ENCODE measurements around the gene ALX1.
"Not testable (repeated sequence)": the region's sequence is repeated elsewhere in the genome, so short reads cannot be mapped to it uniquely, and the experiment has no call there.

Gene ALX1

GRCh38 chr12:85299053-85299452 lies 19.0 kb downstream of the ALX1 start:
- Histone ChIP-seq H3K4me1 (ENCODE audit: control insufficient read depth in 2 of 2, insufficient read depth in 2 of 2, low read length in 2 of 2) (no peaks in the 10 kb centered on the region), H3K9ac (ENCODE audit: low read depth in 1 of 2, low read length in 2 of 2) (no peak overlapping the region), H3K27me3 (ENCODE audit: control insufficient read depth in 2 of 2, insufficient read depth in 2 of 2, low read length in 2 of 2) (no peaks in the 10 kb centered on the region), H3K36me3 (ENCODE audit: control insufficient read depth in 2 of 2, insufficient read depth in 2 of 2, low read length in 2 of 2) (no peaks in the 10 kb centered on the region), H3K9me3 (ENCODE audit: control insufficient read depth in 2 of 2, low read length in 2 of 2) (no peaks in the 10 kb centered on the region), H3K27ac (ENCODE audit: low read depth in 2 of 2, low read length in 2 of 2) (no peak overlapping the region), H3K4me3 (ENCODE audit: low read length in 2 of 2) (no peak overlapping the region)

GRCh38 chr12:85301051-85301450 lies 21.0 kb downstream of the ALX1 start:
- Histone ChIP-seq H3K9me3 (ENCODE audit: control insufficient read depth in 2 of 2, low read length in 2 of 2) (no peaks in the 10 kb centered on the region), H3K9ac (ENCODE audit: low read depth in 1 of 2, low read length in 2 of 2) (no peak overlapping the region), H3K4me3 (ENCODE audit: low read length in 2 of 2) (no peak overlapping the region), H3K36me3 (ENCODE audit: control insufficient read depth in 2 of 2, insufficient read depth in 2 of 2, low read length in 2 of 2) (no peaks in the 10 kb centered on the region), H3K4me1 (ENCODE audit: control insufficient read depth in 2 of 2, insufficient read depth in 2 of 2, low read length in 2 of 2) (no peaks in the 10 kb centered on the region), H3K27me3 (ENCODE audit: control insufficient read depth in 2 of 2, insufficient read depth in 2 of 2, low read length in 2 of 2) (no peaks in the 10 kb centered on the region), H3K27ac (ENCODE audit: low read depth in 2 of 2, low read length in 2 of 2) (no peak overlapping the region)

- Histone ChIP-seq H3K9ac (ENCODE audit: low read depth in 1 of 2, low read length in 2 of 2) (no peak overlapping the region), H3K27ac (ENCODE audit: low read depth in 2 of 2, low read length in 2 of 2) (no peak overlapping the region), H3K4me1 (ENCODE audit: control insufficient read depth in 2 of 2, insufficient read depth in 2 of 2, low read length in 2 of 2) (no peaks in the 10 kb centered on the region), H3K9me3 (ENCODE audit: control insufficient read depth in 2 of 2, low read length in 2 of 2) (no peaks in the 10 kb centered on the region), H3K4me3 (ENCODE audit: low read length in 2 of 2) (no peak overlapping the region), H3K36me3 (ENCODE audit: control insufficient read depth in 2 of 2, insufficient read depth in 2 of 2, low read length in 2 of 2) (no peaks in the 10 kb centered on the region), H3K27me3 (ENCODE audit: control insufficient read depth in 2 of 2, insufficient read depth in 2 of 2, low read length in 2 of 2) (no peaks in the 10 kb centered on the region)
Observed at GRCh38 chr12:85308374-85308773, 28.4 kb downstream of the ALX1 start.

GRCh38 chr12:85309125-85309566 lies 29.1 kb downstream of the ALX1 start:
- Histone ChIP-seq H3K36me3 (ENCODE audit: control insufficient read depth in 2 of 2, insufficient read depth in 2 of 2, low read length in 2 of 2) (no peaks in the 10 kb centered on the region), H3K4me1 (ENCODE audit: control insufficient read depth in 2 of 2, insufficient read depth in 2 of 2, low read length in 2 of 2) (no peaks in the 10 kb centered on the region), H3K27me3 (ENCODE audit: control insufficient read depth in 2 of 2, insufficient read depth in 2 of 2, low read length in 2 of 2) (no peaks in the 10 kb centered on the region), H3K9ac (ENCODE audit: low read depth in 1 of 2, low read length in 2 of 2) (no peak overlapping the region), H3K27ac (ENCODE audit: low read depth in 2 of 2, low read length in 2 of 2) (no peak overlapping the region), H3K9me3 (ENCODE audit: control insufficient read depth in 2 of 2, low read length in 2 of 2) (no peaks in the 10 kb centered on the region), H3K4me3 (ENCODE audit: low read length in 2 of 2) (no peak overlapping the region)

- no peaks in the 10 kb centered on the region for H3K36me3 ChIP-seq (ENCODE audit: control insufficient read depth in 2 of 2, insufficient read depth in 2 of 2, low read length in 2 of 2)
- H3K4me1 ChIP-seq (ENCODE audit: control insufficient read depth in 2 of 2, insufficient read depth in 2 of 2, low read length in 2 of 2) = no peaks in the 10 kb centered on the region
- no peak overlapping the region for H3K4me3 ChIP-seq (ENCODE audit: low read length in 2 of 2)
- H3K9me3 ChIP-seq (ENCODE audit: control insufficient read depth in 2 of 2, low read length in 2 of 2) = no peaks in the 10 kb centered on the region
- no peak overlapping the region for H3K9ac ChIP-seq (ENCODE audit: low read depth in 1 of 2, low read length in 2 of 2)
- no peak overlapping the region for H3K27ac ChIP-seq (ENCODE audit: low read depth in 2 of 2, low read length in 2 of 2)
- H3K27me3 ChIP-seq (ENCODE audit: control insufficient read depth in 2 of 2, insufficient read depth in 2 of 2, low read length in 2 of 2) = no peaks in the 10 kb centered on the region
Observed at GRCh38 chr12:85310025-85310424, 30.0 kb downstream of the ALX1 start.

- Histone ChIP-seq H3K4me1 (ENCODE audit: control insufficient read depth in 2 of 2, insufficient read depth in 2 of 2, low read length in 2 of 2) (no peaks in the 10 kb centered on the region), H3K27me3 (ENCODE audit: control insufficient read depth in 2 of 2, insufficient read depth in 2 of 2, low read length in 2 of 2) (no peaks in the 10 kb centered on the region), H3K36me3 (ENCODE audit: control insufficient read depth in 2 of 2, insufficient read depth in 2 of 2, low read length in 2 of 2) (no peaks in the 10 kb centered on the region), H3K4me3 (ENCODE audit: low read length in 2 of 2) (no peak overlapping the region), H3K9ac (ENCODE audit: low read depth in 1 of 2, low read length in 2 of 2) (no peak overlapping the region), H3K9me3 (ENCODE audit: control insufficient read depth in 2 of 2, low read length in 2 of 2) (no peaks in the 10 kb centered on the region), H3K27ac (ENCODE audit: low read depth in 2 of 2, low read length in 2 of 2) (no peak overlapping the region)
Observed at GRCh38 chr12:85310456-85311076, 30.5 kb downstream of the ALX1 start.

- H3K27me3 ChIP-seq (ENCODE audit: control insufficient read depth in 2 of 2, insufficient read depth in 2 of 2, low read length in 2 of 2); H3K9ac ChIP-seq (ENCODE audit: low read depth in 1 of 2, low read length in 2 of 2): not testable (repeated sequence)
Observed at GRCh38 chr12:85317866-85318636, 38.0 kb downstream of the ALX1 start.

GRCh38 chr12:85322715-85323114 lies 42.7 kb downstream of the ALX1 start:
- H3K9ac ChIP-seq (ENCODE audit: low read depth in 1 of 2, low read length in 2 of 2) = no peak overlapping the region
- no peaks in the 10 kb centered on the region for H3K4me1 ChIP-seq (ENCODE audit: control insufficient read depth in 2 of 2, insufficient read depth in 2 of 2, low read length in 2 of 2)
- H3K36me3 ChIP-seq (ENCODE audit: control insufficient read depth in 2 of 2, insufficient read depth in 2 of 2, low read length in 2 of 2) = no peaks in the 10 kb centered on the region
- H3K4me3 ChIP-seq (ENCODE audit: low read length in 2 of 2) = no peak overlapping the region
- H3K9me3 ChIP-seq (ENCODE audit: control insufficient read depth in 2 of 2, low read length in 2 of 2) = no peaks in the 10 kb centered on the region
- no peaks in the 10 kb centered on the region for H3K27me3 ChIP-seq (ENCODE audit: control insufficient read depth in 2 of 2, insufficient read depth in 2 of 2, low read length in 2 of 2)
- no peak overlapping the region for H3K27ac ChIP-seq (ENCODE audit: low read depth in 2 of 2, low read length in 2 of 2)

More at GRCh38 chr12:85317866-85318636, 38.0 kb downstream of the ALX1 start:
- not testable (repeated sequence) for H3K9me3 ChIP-seq (ENCODE audit: control insufficient read depth in 2 of 2, low read length in 2 of 2); H3K4me3 ChIP-seq (ENCODE audit: low read length in 2 of 2); H3K4me1 ChIP-seq (ENCODE audit: control insufficient read depth in 2 of 2, insufficient read depth in 2 of 2, low read length in 2 of 2); H3K36me3 ChIP-seq (ENCODE audit: control insufficient read depth in 2 of 2, insufficient read depth in 2 of 2, low read length in 2 of 2); H3K27ac ChIP-seq (ENCODE audit: low read depth in 2 of 2, low read length in 2 of 2)

- Histone ChIP-seq H3K36me3 (ENCODE audit: control insufficient read depth in 2 of 2, insufficient read depth in 2 of 2, low read length in 2 of 2) (no peaks in the 10 kb centered on the region), H3K27me3 (ENCODE audit: control insufficient read depth in 2 of 2, insufficient read depth in 2 of 2, low read length in 2 of 2) (no peaks in the 10 kb centered on the region), H3K4me3 (ENCODE audit: low read length in 2 of 2) (no peak overlapping the region), H3K9ac (ENCODE audit: low read depth in 1 of 2, low read length in 2 of 2) (no peak overlapping the region), H3K9me3 (ENCODE audit: control insufficient read depth in 2 of 2, low read length in 2 of 2) (no peaks in the 10 kb centered on the region), H3K4me1 (ENCODE audit: control insufficient read depth in 2 of 2, insufficient read depth in 2 of 2, low read length in 2 of 2) (no peaks in the 10 kb centered on the region), H3K27ac (ENCODE audit: low read depth in 2 of 2, low read length in 2 of 2) (no peak overlapping the region)
Observed at GRCh38 chr12:85325442-85325841, 45.4 kb downstream of the ALX1 start.

- no peak overlapping the region for H3K9ac ChIP-seq (ENCODE audit: low read depth in 1 of 2, low read length in 2 of 2)
- H3K9me3 ChIP-seq (ENCODE audit: control insufficient read depth in 2 of 2, low read length in 2 of 2) = no peaks in the 10 kb centered on the region
- H3K4me1 ChIP-seq (ENCODE audit: control insufficient read depth in 2 of 2, insufficient read depth in 2 of 2, low read length in 2 of 2) = no peaks in the 10 kb centered on the region
- H3K27me3 ChIP-seq (ENCODE audit: control insufficient read depth in 2 of 2, insufficient read depth in 2 of 2, low read length in 2 of 2) = no peaks in the 10 kb centered on the region
- no peak overlapping the region for H3K4me3 ChIP-seq (ENCODE audit: low read length in 2 of 2)
- no peaks in the 10 kb centered on the region for H3K36me3 ChIP-seq (ENCODE audit: control insufficient read depth in 2 of 2, insufficient read depth in 2 of 2, low read length in 2 of 2)
- no peak overlapping the region for H3K27ac ChIP-seq (ENCODE audit: low read depth in 2 of 2, low read length in 2 of 2)
Observed at GRCh38 chr12:85329913-85330312, 49.9 kb downstream of the ALX1 start.

Data from mucosa of rectum (tissue), 2 donors.